RWPE2 (cell line): ENCODE data around the gene AP3M1.

Source experiments
- ATAC-seq: fragments of 200-7000 bp; cut with Tn5 transposase; 3 replicates; pipeline ENCODE4 v1.9.1; 2021; ENCODE audit warnings: low read depth
- DNase-seq: peaks from one replicate; pipeline ENCODE4 v3.0.0-alpha.2; 2020; ENCODE audit warnings: low spot score
- H3K27ac ChIP-seq: fragments of 450-650 bp; 2 replicates; pipeline ENCODE4 v1.5.1; 2017; ENCODE audit warnings: mild to moderate bottlenecking; ENCODE audit not compliant: poor library complexity, severe bottlenecking
- H3K27me3 ChIP-seq: fragments of 250-450 bp; sonication (Bioruptor Pico); 2 replicates; pipeline ENCODE4 v1.5.1; 2021; ENCODE audit warnings: mild to moderate bottlenecking, moderate library complexity; ENCODE audit not compliant: insufficient read depth, poor library complexity, severe bottlenecking
- H3K36me3 ChIP-seq: fragments of 250-450 bp; sonication (Bioruptor Pico); 2 replicates; pipeline ENCODE4 v1.5.1; 2020; ENCODE audit warnings: low read depth, mild to moderate bottlenecking, moderate library complexity
- H3K4me1 ChIP-seq: fragments of 250-450 bp; sonication (Bioruptor Pico); 2 replicates; pipeline ENCODE4 v1.5.1; 2021; ENCODE audit warnings: mild to moderate bottlenecking, moderate library complexity; ENCODE audit not compliant: insufficient read depth, poor library complexity, severe bottlenecking
- H3K4me3 ChIP-seq: fragments of 250-450 bp; sonication (Bioruptor Pico); 2 replicates; pipeline ENCODE4 v1.5.1; 2021; ENCODE audit warnings: mild to moderate bottlenecking, moderate library complexity; ENCODE audit not compliant: severe bottlenecking
- H3K9me3 ChIP-seq: fragments of 250-450 bp; sonication (Bioruptor Pico); 2 replicates; pipeline ENCODE4 v1.5.1; 2021; ENCODE audit warnings: mild to moderate bottlenecking, moderate library complexity; ENCODE audit not compliant: severe bottlenecking
- CTCF ChIP-seq: fragments of 450-650 bp; IDR thresholded peaks from one replicate; pipeline ENCODE4 v1.5.1; 2017; ENCODE audit warnings: mild to moderate bottlenecking, moderate library complexity; ENCODE audit not compliant: poor library complexity, severe bottlenecking

The AP3M1 gene

GRCh38 chr10:74084955-74085354, 65.7 kb downstream of the AP3M1 start:
- Histone ChIP-seq H3K4me3 (no peak overlapping the region), H3K9me3 (no peaks in the 10 kb centered on the region), H3K4me1 (peaks cover 8% of the 10 kb centered on the region), H3K27me3 (no peaks in the 10 kb centered on the region), H3K36me3 (peaks cover 81% of the 10 kb centered on the region), H3K27ac (no peak overlapping the region)
- DNase-seq (no peak), ATAC-seq (no peak)
- no peak for TF ChIP-seq CTCF

DNA sequence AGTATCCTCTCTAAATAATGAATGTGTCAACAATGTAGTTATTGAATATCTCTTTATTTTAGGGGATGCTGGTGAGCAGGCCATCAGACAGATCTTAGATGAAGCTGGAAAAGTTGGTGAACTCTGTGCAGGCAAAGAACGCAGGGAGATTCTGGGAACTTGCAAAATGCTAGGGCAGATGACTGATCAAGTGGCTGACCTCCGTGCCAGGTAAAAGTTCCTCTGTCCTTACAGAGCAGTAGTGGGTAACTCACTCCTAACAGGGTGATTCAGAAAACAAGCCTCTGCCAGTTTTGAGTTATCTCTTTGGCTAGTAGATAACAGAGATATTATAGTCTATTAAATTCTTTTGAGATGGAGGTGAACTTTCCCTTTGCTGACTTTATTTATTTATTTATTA, 67.3 kb downstream of the AP3M1 start:
- peaks cover 69% of the 10 kb centered on the region for H3K36me3 ChIP-seq
- H3K27ac ChIP-seq = no peak overlapping the region
- H3K27me3 ChIP-seq = no peaks in the 10 kb centered on the region
- DNase-seq = no peak
- no peaks in the 10 kb centered on the region for H3K9me3 ChIP-seq
- ATAC-seq = no peak
- H3K4me1 ChIP-seq = peaks cover 25% of the 10 kb centered on the region
- no peak overlapping the region for H3K4me3 ChIP-seq
- TF ChIP-seq CTCF = no peak

GRCh38 chr10:74081941-74082718, 68.5 kb downstream of the AP3M1 start:
- Histone ChIP-seq H3K27me3 (no peaks in the 10 kb centered on the region), H3K36me3 (peaks cover 66% of the 10 kb centered on the region), H3K27ac (no peak overlapping the region), H3K4me3 (no peak overlapping the region), H3K4me1 (peaks cover 35% of the 10 kb centered on the region), H3K9me3 (no peaks in the 10 kb centered on the region)
- no peak for ATAC-seq
- TF ChIP-seq CTCF = no peak
- no peak for DNase-seq

GRCh38 chr10:74081192-74081803, 69.3 kb downstream of the AP3M1 start:
- Histone ChIP-seq H3K4me3 (no peak overlapping the region), H3K36me3 (peaks cover 61% of the 10 kb centered on the region), H3K9me3 (no peaks in the 10 kb centered on the region), H3K27ac (peak overlapping the region; percentile 74), H3K4me1 (peaks cover 35% of the 10 kb centered on the region), H3K27me3 (no peaks in the 10 kb centered on the region)
- no peak for DNase-seq
- TF ChIP-seq CTCF = peak; percentile 91
- peak; percentile 60; the same call in 2 of the 3 replicates for ATAC-seq
